A673 (cell line): Measurements from ENCODE around the gene IQCK. TPM values are rescaled to one million over a fixed set of nuclear protein-coding genes. Genes with fewer than 3 reads are reported as not detected.

Experiments
- BruUV-seq: library from RNA; stranded (reverse); fragments of 400-500 nt; replicated peaks from 2 replicates; lab custom pipeline; 2021; lab: Mats Ljungman, UMichigan
- CTCF ChIA-PET: fragments of 300-600 bp; sonication (Branson Sonifier 250); formaldehyde crosslinking; loops from one replicate; lab custom pipeline; 2022; ENCODE audit warnings: antibody characterized with exemption; lab: Charles Lee
- POLR2A ChIA-PET: fragments of 300-600 bp; sonication (Branson Sonifier 250); formaldehyde crosslinking; loops from one replicate; lab custom pipeline; 2022; ENCODE audit warnings: antibody characterized with exemption; ENCODE audit not compliant: low non-redundant PET; lab: Charles Lee
- DNase-seq: peaks from one replicate; pipeline ENCODE4 v3.0.0-alpha.2; 2015; ENCODE audit warnings: low spot score
- H3K27ac ChIP-seq: fragments of 200-600 bp; sonication (generic); 2 replicates; pipeline ENCODE4 v1.5.1; 2016; ENCODE audit warnings: mixed run types, low read depth, mild to moderate bottlenecking, mixed read lengths, antibody characterized with exemption, low read length; ENCODE audit not compliant: poor library complexity, severe bottlenecking
- H3K27me3 ChIP-seq: fragments of 200-600 bp; sonication (generic); replicated peaks from 2 replicates; pipeline ENCODE4 v1.6.1; 2017; ENCODE audit warnings: mixed run types, low read depth, mild to moderate bottlenecking, mixed read lengths, antibody characterized with exemption, low read length; ENCODE audit not compliant: insufficient read depth, poor library complexity
- H3K36me3 ChIP-seq: fragments of 200-600 bp; sonication (generic); 2 replicates; pipeline ENCODE4 v1.6.1; 2016; ENCODE audit warnings: mixed run types, mild to moderate bottlenecking, mixed read lengths, antibody characterized with exemption, low read length; ENCODE audit not compliant: insufficient read depth, poor library complexity, severe bottlenecking
- H3K4me1 ChIP-seq: fragments of 200-600 bp; sonication (generic); 2 replicates; pipeline ENCODE4 v1.6.1; 2017; ENCODE audit warnings: mixed run types, mild to moderate bottlenecking, mixed read lengths, antibody characterized with exemption, low read length; ENCODE audit not compliant: insufficient read depth, poor library complexity, severe bottlenecking
- H3K4me3 ChIP-seq: fragments of 200-600 bp; sonication (generic); 2 replicates; pipeline ENCODE4 v1.5.1; 2016; ENCODE audit warnings: low read depth, mixed run types, mild to moderate bottlenecking, mixed read lengths, low read length; ENCODE audit not compliant: poor library complexity, severe bottlenecking
- H3K9me3 ChIP-seq: fragments of 200-600 bp; sonication (generic); 2 replicates; pipeline ENCODE4 v1.6.1; 2016; ENCODE audit warnings: mixed run types, low read depth, mild to moderate bottlenecking, mixed read lengths, antibody characterized with exemption, low read length; ENCODE audit not compliant: poor library complexity, severe bottlenecking
- EZH2 ChIP-seq: fragments of 200-600 bp; sonication (generic); IDR thresholded peaks from 2 replicates; pipeline ENCODE4 v1.6.1; 2017; ENCODE audit warnings: borderline replicate concordance, low read depth, mild to moderate bottlenecking, mixed read lengths, antibody characterized with exemption, low read length; ENCODE audit not compliant: poor library complexity, severe bottlenecking
- intact Hi-C: fragments of 100-400 bp; cut with micrococcal nuclease; formaldehyde crosslinking; loops from one replicate; pipeline ENCODE4 v1.10.0; 2022; ENCODE audit not compliant: unreplicated experiment
- total RNA-seq: library from RNA; stranded (reverse); gene quantifications from 2 replicates; pipeline ENCODE4 v1.2.3, GENCODE V29; 2021
- TF ChIP-seq, protein P1 (sequence below): fragments of 300-800, 200-600 bp; sonication (generic); conservative IDR thresholded peaks from 2 replicates; pipeline ENCODE4 v1.5.1; 2017; ENCODE audit warnings: low read depth, mild to moderate bottlenecking, antibody characterized with exemption, low read length, moderate library complexity, mixed read lengths

Gene IQCK
- total RNA-seq, 1 experiment from 2014 or later, result 11.2 TPM

DNA sequence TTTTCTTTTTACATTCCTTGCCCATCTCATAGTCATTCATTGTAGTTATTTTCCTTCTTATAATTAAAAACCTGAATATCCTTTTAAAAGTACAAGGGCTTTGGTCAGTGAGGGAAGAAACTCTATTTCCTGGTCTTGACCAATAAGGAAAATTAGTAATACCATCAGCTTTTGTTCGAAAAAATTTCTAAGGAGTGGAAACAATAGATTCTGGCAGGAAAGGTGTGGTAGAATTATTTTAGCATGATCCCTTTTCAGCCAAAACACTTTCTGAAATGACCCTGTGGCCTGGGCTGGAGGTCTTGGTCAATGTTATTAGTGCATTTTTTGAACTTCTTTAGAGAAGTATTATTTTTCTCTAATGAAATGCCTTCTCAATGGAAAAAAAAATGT is 36.6 kb downstream of the IQCK start:
- POLR2A ChIA-PET, result no interaction called here

DNA sequence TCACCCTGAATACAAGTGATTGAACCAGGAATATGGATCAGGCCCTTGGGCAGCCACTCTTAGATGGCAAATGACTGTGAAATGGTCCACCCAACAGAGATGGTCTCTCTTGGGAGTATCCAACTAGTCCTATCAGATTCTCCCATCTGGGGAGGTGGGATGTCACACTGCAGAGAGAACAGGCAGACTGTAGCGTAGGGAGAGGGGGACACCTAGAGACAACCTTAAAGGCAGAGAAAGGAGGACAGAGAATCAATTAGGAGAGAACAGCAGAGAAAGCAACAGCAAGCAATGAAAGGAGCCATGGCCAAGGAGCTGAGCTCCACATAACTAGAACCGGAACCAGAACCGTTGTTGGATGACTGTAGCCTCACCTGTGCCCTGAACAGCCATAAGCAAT is 37.2 kb downstream of the IQCK start:
- Histone ChIP-seq H3K4me3 (no peak overlapping the region), H3K9me3 (no peaks in the 10 kb centered on the region), H3K36me3 (no peaks in the 10 kb centered on the region), H3K27me3 (no peaks in the 10 kb centered on the region), H3K27ac (no peak overlapping the region), H3K4me1 (no peaks in the 10 kb centered on the region)
- TF ChIP-seq, protein P1, sequence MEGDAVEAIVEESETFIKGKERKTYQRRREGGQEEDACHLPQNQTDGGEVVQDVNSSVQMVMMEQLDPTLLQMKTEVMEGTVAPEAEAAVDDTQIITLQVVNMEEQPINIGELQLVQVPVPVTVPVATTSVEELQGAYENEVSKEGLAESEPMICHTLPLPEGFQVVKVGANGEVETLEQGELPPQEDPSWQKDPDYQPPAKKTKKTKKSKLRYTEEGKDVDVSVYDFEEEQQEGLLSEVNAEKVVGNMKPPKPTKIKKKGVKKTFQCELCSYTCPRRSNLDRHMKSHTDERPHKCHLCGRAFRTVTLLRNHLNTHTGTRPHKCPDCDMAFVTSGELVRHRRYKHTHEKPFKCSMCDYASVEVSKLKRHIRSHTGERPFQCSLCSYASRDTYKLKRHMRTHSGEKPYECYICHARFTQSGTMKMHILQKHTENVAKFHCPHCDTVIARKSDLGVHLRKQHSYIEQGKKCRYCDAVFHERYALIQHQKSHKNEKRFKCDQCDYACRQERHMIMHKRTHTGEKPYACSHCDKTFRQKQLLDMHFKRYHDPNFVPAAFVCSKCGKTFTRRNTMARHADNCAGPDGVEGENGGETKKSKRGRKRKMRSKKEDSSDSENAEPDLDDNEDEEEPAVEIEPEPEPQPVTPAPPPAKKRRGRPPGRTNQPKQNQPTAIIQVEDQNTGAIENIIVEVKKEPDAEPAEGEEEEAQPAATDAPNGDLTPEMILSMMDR, result no peak
- no peak for TF ChIP-seq EZH2
- POLR2A ChIA-PET, result no interaction called here
- BruUV-seq, result no TSS peak
- intact Hi-C loops, result no loop called here
- no peak for DNase-seq
- CTCF ChIA-PET, result no interaction called here

More for the DNA sequence above, 36.6 kb downstream of the IQCK start:
- Histone ChIP-seq H3K9me3 (no peaks in the 10 kb centered on the region), H3K4me3 (no peak overlapping the region), H3K27ac (no peak overlapping the region), H3K36me3 (no peaks in the 10 kb centered on the region), H3K4me1 (no peaks in the 10 kb centered on the region), H3K27me3 (no peaks in the 10 kb centered on the region)
- no TSS peak for BruUV-seq
- no peak for DNase-seq
- intact Hi-C loops, result no loop called here
- no peak for TF ChIP-seq EZH2
- TF ChIP-seq, protein P1, result no peak
- CTCF ChIA-PET, result no interaction called here

DNA sequence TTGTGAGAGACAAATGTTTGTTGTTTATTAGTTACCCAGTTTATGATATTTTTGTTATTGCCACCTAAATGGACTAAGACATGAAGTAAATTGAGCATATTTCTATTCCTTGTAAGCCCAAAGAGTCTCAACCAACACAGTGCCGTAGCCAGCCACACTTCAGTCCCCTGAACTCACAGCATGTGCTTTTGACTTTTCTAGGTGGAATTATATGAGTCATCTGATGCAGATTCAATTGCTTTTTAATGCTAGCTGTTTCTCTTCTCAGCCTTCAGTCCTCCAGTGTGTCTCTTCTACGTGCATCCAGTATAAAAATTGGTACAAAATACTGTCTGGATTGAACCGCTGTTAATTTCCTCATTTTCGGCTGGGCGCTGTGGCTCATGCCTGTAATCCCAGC is 39.0 kb downstream of the IQCK start:
- Histone ChIP-seq H3K27ac (no peak overlapping the region), H3K27me3 (no peaks in the 10 kb centered on the region), H3K4me1 (no peaks in the 10 kb centered on the region), H3K4me3 (no peak overlapping the region), H3K9me3 (no peaks in the 10 kb centered on the region), H3K36me3 (no peaks in the 10 kb centered on the region)
- POLR2A ChIA-PET, result no interaction called here
- CTCF ChIA-PET, result no interaction called here
- no peak for TF ChIP-seq EZH2
- TF ChIP-seq, protein P1, result no peak
- no peak for DNase-seq
- no TSS peak for BruUV-seq
- intact Hi-C loops, result no loop called here
